Measurements from ENCODE around the gene KMO.

The KMO gene

DNA sequence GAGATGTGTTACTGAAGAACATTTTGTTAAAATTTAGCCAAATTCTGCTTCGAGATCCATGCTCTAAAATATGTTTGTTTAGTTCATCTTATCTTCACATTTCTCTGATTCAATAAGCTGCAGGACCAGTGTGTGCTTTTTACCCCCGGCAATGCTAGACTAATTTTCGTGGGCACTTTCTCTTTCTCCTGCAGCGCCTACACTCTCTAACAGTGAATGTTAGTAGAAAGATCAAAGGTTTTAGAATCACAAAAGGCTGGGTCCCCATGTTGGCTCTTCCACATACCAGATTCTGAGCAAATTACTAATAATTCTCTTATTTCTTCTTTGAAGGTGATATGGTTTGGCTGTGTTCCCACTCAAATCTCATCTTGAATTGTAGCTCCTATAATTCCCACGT, 99.5 kb downstream of the KMO start:
- DNase-seq: no peak

DNA sequence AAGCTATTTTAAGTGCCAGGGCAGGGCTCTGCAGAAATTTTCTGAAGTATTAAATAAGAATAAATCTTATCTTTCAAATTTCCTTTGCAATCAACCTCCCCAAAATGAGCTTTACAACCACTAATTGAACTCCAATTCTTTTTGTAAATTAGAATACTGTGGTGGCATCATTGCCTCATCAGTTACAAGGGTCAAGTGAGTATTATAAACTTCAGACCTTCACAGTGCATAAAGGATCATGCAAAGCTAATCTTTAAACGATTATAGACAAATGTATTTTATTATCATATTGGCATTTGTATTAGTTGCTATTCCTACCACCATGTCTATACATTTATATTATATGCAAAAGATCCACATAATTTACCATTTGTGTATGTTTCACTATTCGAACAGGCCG, 100.8 kb downstream of the KMO start:
- no peak for DNase-seq

DNA sequence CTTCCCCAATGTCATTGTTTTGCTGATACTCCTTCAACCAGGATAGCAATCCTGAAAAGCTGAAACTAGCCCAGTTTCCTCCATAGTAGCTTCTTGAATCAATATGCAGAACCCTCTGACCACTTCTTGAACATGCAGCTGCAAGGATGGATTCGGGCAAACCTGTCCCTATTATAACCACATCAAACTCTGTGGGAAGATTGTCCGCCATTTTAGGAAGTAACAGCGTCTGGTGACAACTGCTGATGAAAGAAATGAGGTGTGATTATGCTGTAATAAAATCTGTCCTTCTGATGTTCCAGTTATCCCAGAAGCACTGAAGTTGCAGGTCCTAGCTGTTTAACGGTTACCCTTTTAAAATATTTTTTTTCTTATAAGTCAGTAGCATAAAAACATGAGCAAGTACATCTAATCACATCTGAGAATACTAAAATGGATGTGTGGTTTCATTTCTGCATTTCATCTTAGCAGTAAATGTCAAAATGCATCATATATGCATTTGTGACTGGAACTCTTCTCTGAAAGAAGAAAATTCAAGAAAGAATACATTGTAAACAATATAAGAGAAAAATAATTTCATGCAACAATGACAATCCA, 103.5 kb downstream of the KMO start:
- DNase-seq: no peak

DNA sequence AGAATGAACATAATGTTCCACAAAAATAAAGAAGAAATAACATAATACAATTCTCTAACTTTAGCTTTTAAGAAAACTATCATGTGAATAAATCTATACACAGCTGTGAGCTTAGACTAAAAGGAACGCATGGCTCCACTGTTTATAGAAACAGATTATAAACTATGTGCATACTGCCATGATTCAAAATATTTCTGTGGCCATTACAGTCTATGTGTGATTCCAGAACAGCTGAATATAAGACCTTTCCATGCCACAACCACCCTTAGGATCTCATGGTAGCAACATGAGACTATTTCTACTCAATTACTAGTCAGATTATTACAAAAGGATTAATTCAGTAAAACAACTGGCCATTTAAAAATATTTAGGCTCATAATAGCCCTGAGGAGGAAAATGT, 104.1 kb downstream of the KMO start:
- DNase-seq: no peak

DNA sequence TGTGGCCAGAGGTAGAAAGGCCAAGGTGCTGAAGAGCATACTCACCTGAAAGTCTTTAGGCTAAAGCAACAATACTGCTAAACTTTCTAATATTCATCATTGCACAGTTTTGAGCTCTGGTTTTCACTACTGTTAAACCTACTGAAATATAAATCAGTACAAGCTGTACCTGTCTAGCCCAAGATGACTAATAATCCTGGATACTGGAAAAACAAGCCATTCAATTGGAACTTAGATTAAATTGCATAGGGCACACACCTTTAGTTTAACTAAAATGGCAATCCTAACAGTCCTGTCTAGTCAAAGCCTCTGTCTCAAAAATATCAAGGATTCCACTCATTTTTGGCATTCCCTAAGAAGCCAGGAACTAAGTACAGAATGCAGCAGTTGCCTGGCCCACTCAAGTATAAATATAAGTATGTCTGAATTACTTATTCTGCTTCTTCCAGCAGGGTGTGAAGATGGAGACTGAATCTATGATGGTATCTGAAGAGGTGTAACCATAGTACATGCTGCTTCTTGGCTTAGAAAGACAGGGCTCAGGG, 104.9 kb downstream of the KMO start:
- DNase-seq: no peak

DNA sequence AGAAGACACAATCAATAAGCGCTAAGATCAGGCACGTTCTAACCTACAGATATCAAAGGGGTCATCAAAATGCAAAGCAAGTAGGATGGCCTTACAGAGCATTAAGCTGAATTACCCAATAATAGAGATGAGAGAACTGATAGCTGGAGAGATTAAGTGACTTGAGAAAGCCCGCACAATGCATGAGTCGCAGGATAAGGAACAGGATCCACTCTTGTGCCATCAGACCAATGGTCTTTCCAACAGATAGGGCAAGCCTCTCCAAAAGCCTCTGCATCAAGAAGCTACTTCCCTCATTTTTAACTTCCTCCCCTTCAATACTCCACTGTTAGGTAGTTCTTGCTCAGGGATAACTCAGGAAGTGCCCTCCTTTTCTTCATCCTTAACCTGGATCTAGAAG, 105.4 kb downstream of the KMO start:
- no peak for DNase-seq

DNA sequence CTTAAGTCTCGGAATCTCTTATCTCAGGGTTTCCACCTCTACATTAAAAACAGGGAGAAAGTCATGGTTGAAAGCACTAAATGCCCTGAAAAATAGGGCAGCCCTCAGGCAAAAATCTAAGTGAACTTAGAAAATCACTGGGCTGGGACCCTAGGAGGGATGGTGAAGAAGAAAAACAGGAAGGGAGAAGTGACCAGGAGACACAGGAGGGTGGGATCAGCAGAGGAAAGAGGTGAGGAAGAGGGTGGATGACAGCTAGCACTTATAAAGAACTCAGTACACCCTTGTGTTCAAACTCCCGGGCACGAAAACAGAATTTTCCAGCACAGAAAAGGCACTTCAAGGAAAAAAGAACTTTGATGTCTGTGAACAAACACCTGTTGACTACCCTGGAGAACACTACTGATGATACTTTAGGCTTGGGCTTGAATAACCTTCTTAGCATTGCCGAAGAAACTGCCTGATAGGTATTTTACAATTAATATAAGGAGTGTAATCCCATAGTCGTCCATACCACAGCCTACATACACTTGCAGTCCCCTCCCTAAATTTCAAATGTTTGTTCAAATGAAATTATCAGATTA, 106.0 kb downstream of the KMO start:
- no peak for DNase-seq

DNA sequence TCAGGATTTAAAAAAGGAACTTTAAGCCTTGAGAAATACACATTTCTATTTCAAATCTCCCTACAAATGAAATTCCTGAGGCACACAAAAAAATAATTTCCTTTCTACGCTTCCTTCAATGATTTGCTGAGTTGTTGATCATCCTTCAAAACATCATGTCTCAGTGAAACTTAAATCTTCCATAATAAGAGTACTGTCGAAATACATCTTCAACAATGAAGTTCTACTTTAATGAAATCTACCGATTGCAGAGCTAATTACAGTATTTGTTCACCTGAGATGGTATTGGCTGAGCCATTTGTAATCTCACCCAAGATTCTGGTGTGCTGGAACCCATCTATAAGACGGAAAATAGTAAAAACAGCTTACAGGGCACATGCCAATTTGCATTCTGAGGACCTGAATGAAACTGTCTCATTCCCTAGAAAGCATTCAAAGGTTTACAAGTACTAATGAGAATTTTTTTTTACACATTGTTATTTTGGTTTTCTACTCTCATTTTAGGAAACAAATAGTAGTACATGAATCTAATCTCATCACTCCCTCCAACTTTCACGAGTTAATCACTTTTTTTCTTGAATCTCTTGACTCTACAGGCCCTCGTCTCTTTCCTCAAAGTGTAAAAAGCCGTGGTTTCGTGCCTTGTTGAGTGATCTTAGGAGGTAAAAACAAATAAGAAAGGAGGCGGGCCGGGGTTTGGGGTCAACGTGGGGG, 106.9 kb downstream of the KMO start:
- DNase-seq: no peak

DNA sequence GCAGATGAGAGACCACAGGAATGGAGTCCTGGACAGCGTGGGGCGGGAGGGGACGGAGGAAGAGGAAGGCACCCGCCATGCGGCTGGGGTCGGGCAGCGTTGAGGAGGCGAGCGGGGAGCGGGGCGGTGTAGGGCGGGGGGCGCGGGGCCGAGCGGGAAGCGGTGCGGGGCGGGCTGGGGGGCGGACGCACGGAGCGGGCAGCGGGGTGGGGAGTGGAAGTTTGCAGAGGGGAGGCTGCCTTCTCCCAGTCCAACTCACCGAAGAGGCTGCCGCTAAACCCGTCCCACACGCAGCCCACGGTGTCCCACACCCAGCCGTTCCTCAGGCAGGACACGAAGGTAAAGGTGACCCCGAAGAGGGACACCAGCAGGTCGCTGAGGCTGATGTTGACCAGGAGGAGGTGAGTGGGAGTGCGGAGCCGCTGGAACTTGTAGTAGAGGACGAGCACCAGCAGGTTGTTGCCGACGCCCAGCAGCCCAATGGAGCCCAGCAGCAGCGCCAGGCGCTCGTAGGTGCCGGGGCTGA, 107.5 kb downstream of the KMO start:
- no peak for DNase-seq

DNA sequence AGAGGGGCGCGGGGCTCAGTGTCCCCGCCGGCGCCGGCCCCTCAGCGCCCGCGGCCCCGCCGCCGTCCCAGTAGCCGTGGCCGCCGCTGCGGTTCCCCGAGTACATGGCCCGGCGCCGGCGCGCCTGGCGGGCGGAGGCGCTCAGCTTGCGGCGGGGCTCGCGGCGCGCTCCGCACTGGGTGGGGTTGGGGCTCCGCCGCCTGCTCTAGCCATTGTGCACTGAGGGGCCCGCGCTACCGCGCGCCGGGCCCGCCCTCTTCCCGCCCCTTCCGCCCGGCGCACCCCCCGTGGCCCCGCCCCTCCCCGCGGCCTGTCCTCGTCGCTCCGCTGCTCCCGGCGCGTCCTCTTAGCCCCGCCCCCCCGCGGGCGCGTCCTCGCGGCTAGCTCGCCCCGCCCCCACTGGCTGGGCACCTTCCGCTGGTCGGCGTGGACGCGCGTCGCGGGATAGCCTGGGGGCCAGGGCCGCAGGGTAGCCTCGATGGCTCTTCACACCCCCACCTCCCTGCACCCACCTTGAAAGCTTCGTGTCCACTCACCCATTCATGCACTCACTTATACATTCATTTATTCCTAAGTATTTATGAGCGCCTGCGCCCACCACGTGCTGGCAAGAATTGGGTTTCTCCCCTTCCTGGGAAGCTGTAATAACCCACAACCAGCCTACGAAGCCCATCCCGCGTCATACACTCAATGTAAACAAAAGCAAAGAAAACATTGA, 108.1 kb downstream of the KMO start, which contains the start of the genes CHML and OPN3:
TSS of gene CHML (minus strand) at position 221 of the 718 bp plus-strand sequence. CDS start 4,603 bp downstream, outside the sequence.
TSS of gene OPN3 (minus strand) at position 221 of the 718 bp plus-strand sequence. CDS start at position 106, 115 bp downstream.
- peak; percentile 92 for DNase-seq

DNA sequence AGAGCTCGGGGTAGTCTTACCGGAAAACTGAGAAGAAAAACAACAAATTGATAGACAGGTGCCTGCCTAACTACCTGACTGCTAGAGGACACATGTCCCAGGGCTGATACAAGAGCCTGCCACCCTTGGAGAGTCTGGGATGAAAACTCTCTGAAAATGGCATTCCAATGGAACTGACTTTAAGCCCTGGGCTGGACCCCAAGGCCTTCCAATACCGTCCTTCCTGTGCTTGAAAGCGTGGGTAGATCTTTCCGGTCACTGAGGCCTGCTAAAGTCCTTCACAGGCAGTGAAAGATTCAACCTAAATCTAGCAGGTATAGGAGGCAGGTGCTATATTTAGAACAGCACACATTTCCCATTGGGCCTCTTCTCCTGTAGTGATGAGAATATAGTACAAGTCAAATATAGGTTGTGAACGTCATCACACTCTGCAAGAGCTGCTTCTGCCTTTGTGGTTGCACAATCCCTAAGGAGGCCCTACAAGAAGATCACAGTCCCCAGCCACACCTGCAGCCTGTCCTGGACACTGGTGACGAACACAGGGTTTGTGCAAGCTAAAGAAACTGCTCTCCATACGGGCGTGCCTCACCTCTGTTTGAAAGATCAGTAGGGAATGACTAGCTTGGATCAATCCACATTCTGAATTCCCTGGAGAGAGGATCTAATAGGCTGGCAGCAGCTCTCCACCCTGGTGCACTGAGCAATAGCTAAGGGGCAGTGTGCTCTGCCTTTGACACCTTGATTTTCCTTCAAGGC, 108.9 kb downstream of the KMO start:
- DNase-seq: no peak

DNA sequence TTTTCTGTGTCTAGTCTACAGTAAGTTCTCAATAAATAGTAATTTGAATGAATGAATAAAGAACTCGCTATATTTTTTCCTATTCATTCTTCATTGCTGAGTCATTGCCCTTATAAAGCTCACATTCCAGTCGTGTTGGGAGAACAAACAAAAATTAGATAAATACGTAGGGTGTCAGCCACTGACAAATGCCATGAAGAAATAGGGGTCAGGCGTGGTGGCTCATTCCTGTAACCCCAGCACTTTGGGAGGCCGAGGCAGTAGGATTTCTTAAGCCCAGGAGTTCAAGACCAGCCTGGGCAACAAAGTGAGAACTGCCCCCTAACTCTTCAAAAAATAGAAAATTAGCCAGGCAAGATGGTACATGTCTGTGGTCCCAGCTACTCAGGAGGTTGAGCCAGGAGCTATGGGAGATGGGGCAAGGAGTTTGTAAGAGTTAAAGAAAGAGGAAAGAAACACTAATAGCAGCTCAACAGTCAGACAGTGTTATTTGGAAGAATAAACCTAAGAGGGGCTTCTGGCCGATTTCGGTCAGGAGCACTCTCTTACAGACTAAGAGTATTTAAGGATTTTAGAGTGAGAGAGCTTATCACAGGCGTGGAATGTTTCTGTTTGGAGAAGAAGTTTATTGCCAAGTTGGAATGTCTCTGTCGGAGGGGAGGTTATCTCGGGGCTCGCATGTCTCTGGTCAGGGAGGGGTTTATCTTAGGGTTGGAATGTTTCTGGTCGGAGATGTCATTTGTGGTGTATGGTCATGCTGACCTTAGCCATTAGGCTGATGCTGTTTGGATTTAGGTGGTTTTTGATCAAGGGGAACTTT, 109.8 kb downstream of the KMO start:
- DNase-seq: no peak

DNA sequence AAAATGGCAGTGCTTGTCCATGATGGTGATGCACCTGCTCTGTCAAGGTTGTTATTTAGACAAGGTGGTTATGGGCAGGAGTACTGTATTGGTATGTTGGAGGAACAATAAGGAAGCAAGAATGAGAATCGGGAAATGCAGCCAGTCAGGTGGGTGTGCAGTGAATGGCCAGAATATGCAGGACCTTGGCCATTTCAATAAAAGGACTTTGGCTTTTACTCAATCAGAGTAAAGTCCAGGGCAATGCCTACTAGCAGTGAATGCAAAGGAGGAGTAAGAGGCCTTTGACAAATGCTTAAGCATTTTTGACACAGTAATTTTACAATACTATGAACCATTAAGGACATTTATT, 110.4 kb downstream of the KMO start:
- DNase-seq: no peak

DNA sequence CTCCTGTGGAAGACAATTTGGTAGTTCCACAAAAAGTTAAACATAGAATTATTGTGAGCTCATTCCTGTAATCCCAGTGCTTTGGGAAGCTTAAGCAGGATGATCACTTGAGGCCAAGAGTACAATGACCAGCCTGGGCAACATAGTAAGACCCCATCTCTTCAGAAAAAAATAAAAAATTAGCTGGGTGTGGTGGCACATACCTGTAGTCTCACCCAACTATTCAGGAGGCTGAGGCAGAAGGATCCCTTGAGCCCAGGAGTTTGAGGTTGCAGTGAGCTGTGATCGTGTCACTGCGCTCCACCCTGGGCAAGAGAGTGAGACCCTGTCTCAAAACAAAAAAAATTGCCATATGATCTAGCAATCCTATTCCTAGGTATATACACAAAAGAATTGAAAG, 112.1 kb downstream of the KMO start:
- no peak for DNase-seq

DNA sequence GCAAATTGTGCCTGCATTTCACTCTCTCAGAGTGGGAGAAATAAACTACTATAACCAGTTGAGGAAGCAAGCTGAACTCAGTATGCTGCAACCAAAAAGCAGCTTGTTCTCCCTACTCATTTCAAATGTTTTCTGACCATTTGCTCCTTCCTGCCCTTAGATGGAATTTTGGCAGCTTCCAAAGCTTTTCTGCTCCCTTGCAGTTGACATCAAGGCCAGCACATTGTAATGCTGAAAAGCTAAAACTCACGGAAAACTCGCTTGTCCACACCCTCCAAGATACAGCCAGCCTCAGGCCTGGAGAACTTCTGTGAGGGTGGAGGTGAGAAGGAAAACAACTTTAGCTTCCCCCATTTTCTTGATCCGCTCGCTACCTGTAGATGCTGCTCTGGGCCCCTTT, 113.0 kb downstream of the KMO start:
- no peak for DNase-seq
